T-helper 2 cell treated with Interferon-gamma antibody and Interleukin-4, amounts not matched to agents 5 μg/mL and 100 μg/mL, for 36 hours (primary cell): Measurements from ENCODE around the gene MRC2.
"Not testable (repeated sequence)": the region's sequence is repeated elsewhere in the genome, so short reads cannot be mapped to it uniquely, and the experiment has no call there.

Source experiments
- DNase-seq: peaks from one replicate; pipeline ENCODE4 v3.0.0; 2021; ENCODE audit warnings: low spot score
- H3K27ac Mint-ChIP-seq: one replicate; pipeline ENCODE4 v1.8.0; 2021; ENCODE audit warnings: mild to moderate bottlenecking, mixed read lengths
- H3K27me3 Mint-ChIP-seq: one replicate; pipeline ENCODE4 v1.8.0; 2021; ENCODE audit warnings: low read depth, mixed read lengths
- H3K36me3 Mint-ChIP-seq: one replicate; pipeline ENCODE4 v1.8.0; 2021; ENCODE audit warnings: low read depth, mixed read lengths
- H3K4me1 Mint-ChIP-seq: one replicate; pipeline ENCODE4 v1.8.0; 2021; ENCODE audit warnings: low read depth, mixed read lengths
- H3K4me3 Mint-ChIP-seq: one replicate; pipeline ENCODE4 v1.8.0; 2022; ENCODE audit warnings: mild to moderate bottlenecking, moderate library complexity, mixed read lengths
- H3K9me3 Mint-ChIP-seq: one replicate; pipeline ENCODE4 v1.8.0; 2021; ENCODE audit warnings: mixed read lengths

The MRC2 gene

DNA sequence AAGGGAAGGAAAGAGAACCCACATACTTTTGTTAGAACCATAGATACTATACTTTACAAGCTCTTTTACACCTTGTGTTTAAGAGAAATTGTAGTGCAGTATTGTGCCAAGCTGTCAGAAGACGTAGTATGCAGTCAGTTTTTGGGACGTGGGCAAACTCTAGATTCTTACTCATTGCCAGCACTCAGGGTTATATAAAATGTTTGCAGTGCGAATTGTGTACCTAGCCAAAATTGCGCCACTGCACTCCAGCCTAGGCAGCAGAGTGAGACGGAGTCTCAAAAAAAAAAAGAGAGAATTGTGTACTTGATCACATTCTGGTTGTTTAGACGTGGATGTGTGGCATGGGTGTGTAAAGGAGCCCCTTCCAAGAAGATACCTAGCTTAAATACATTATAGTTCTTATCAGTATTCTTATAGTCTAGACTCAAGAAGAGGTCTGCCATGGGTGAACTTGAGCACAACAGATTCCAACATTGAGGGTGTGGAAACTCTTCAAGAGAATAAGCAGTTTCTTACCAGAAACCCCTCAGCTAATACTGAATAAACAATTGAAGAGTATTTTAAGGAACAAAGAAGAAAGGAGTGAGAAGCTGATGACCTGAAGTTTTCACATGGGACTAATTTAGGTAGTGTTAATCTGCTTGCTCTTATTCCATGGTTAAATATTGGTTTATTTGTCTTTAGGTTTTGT lies 27.4 kb upstream of the MRC2 start:
- Mint-ChIP-seq H3K36me3 (peaks cover 56% of the 10 kb centered on the region), H3K4me1 (no peaks in the 10 kb centered on the region), H3K27ac (no peak overlapping the region), H3K9me3 (peaks cover 4% of the 10 kb centered on the region), H3K4me3 (no peak overlapping the region), H3K27me3 (no peaks in the 10 kb centered on the region)
- no peak for DNase-seq

GRCh38 chr17:62600805-62601204 lies 26.7 kb upstream of the MRC2 start:
- Mint-ChIP-seq H3K36me3 (peaks cover 51% of the 10 kb centered on the region), H3K4me3 (no peak overlapping the region), H3K27ac (no peak overlapping the region), H3K27me3 (no peaks in the 10 kb centered on the region), H3K4me1 (no peaks in the 10 kb centered on the region), H3K9me3 (peaks cover 4% of the 10 kb centered on the region)
- DNase-seq = no peak

- Mint-ChIP-seq H3K4me1 (no peaks in the 10 kb centered on the region), H3K36me3 (peaks cover 51% of the 10 kb centered on the region), H3K27ac (no peak overlapping the region), H3K9me3 (peaks cover 4% of the 10 kb centered on the region), H3K4me3 (no peak overlapping the region), H3K27me3 (no peaks in the 10 kb centered on the region)
- no peak for DNase-seq
Measured at GRCh38 chr17:62601471-62601870, 26.0 kb upstream of the MRC2 start.

- not testable (repeated sequence) for H3K4me1 Mint-ChIP-seq, H3K4me3 Mint-ChIP-seq, H3K27ac Mint-ChIP-seq, H3K9me3 Mint-ChIP-seq, H3K27me3 Mint-ChIP-seq, DNase-seq
- H3K36me3 Mint-ChIP-seq = peaks cover 51% of the 10 kb centered on the region
Measured at GRCh38 chr17:62603783-62604182, 23.7 kb upstream of the MRC2 start.

- DNase-seq = no peak
- Mint-ChIP-seq H3K27me3 (no peaks in the 10 kb centered on the region), H3K9me3 (no peaks in the 10 kb centered on the region), H3K27ac (no peak overlapping the region), H3K4me3 (no peak overlapping the region), H3K4me1 (peaks cover 5% of the 10 kb centered on the region), H3K36me3 (peaks cover 52% of the 10 kb centered on the region)
Measured at GRCh38 chr17:62605588-62605987, 21.9 kb upstream of the MRC2 start.

- no peak for DNase-seq
- H3K27ac Mint-ChIP-seq = no peak overlapping the region
- no peaks in the 10 kb centered on the region for H3K27me3 Mint-ChIP-seq
- H3K9me3 Mint-ChIP-seq = no peaks in the 10 kb centered on the region
- no peak overlapping the region for H3K4me3 Mint-ChIP-seq
- peaks cover 59% of the 10 kb centered on the region for H3K36me3 Mint-ChIP-seq
- H3K4me1 Mint-ChIP-seq = peaks cover 5% of the 10 kb centered on the region
Measured at GRCh38 chr17:62611292-62611691, 16.2 kb upstream of the MRC2 start.

GRCh38 chr17:62611728-62612127 lies 15.7 kb upstream of the MRC2 start:
- Mint-ChIP-seq H3K27me3 (no peaks in the 10 kb centered on the region), H3K4me3 (no peak overlapping the region), H3K9me3 (no peaks in the 10 kb centered on the region), H3K27ac (no peak overlapping the region), H3K4me1 (peaks cover 5% of the 10 kb centered on the region), H3K36me3 (peaks cover 55% of the 10 kb centered on the region)
- no peak for DNase-seq

GRCh38 chr17:62612289-62612688 lies 15.2 kb upstream of the MRC2 start:
- not testable (repeated sequence) for H3K4me1 Mint-ChIP-seq, DNase-seq, H3K27ac Mint-ChIP-seq, H3K9me3 Mint-ChIP-seq, H3K4me3 Mint-ChIP-seq, H3K27me3 Mint-ChIP-seq
- peaks cover 52% of the 10 kb centered on the region for H3K36me3 Mint-ChIP-seq

DNA sequence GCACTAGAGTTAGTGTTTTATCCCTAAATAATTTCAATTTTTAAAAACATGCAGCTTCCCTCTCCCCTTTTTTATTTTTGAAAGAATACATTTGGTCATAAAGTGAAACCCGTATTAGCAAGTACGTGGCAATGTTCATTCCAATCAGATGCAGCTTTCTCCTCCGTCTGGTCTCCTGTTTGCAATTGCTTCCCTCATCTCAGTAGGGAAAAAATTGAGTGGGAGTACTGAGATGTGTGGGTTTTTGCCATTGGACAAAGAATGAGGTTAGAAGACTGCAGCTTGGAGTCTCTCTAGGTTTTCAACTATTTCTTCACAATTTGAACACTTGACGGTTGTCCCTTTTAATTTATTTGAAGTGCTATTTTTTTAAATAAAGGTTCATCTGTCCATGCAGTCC lies 14.4 kb upstream of the MRC2 start:
- not testable (repeated sequence) for H3K27ac Mint-ChIP-seq, DNase-seq, H3K4me3 Mint-ChIP-seq, H3K9me3 Mint-ChIP-seq, H3K27me3 Mint-ChIP-seq, H3K4me1 Mint-ChIP-seq
- peaks cover 45% of the 10 kb centered on the region for H3K36me3 Mint-ChIP-seq

DNA sequence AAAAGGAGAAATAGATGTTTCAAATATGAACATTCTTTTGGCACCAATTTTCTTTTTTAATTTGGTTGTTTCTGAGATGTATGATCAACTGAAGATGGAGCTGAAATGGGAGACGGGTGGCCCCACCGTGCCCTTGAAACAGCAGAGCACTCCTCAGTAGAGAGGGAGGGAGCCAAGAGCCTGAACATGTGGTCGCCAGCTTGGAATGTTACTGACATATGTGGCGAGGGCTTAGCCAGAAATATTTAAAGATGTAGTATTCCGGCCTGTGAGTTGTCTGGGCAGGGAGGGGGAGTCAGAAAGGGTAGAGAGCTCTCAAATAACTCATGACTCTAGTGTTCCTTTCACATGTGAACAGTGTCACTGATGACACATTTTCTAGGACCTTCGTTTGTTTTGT lies 13.3 kb upstream of the MRC2 start:
- Mint-ChIP-seq H3K27ac (no peak overlapping the region), H3K4me1 (peaks cover 5% of the 10 kb centered on the region), H3K36me3 (peaks cover 39% of the 10 kb centered on the region), H3K9me3 (no peaks in the 10 kb centered on the region), H3K27me3 (no peaks in the 10 kb centered on the region), H3K4me3 (no peak overlapping the region)
- no peak for DNase-seq

DNA sequence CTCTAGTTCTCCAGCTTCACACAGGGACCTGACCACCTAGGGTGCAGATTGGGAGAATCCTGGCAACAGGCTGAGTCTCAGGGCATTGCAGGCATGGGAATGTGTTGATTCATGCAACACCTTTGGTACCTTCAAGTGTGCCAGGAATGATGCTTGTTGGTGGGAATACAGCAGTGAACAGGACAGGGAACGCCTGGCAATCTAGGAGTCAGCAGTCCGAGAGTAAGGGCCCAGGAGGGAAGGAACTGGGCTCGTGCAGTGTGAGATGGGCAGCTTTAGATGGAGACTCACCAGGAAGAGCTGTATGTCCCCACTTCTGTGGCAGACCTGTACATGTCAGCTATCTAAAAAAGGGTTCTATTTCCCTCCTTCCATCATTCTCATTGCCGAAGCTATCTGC lies 12.0 kb upstream of the MRC2 start:
- Mint-ChIP-seq H3K27ac (no peak overlapping the region), H3K27me3 (no peaks in the 10 kb centered on the region), H3K36me3 (peaks cover 30% of the 10 kb centered on the region), H3K9me3 (no peaks in the 10 kb centered on the region), H3K4me1 (peaks cover under 1% of the 10 kb centered on the region), H3K4me3 (no peak overlapping the region)
- DNase-seq = no peak

- Mint-ChIP-seq H3K27me3 (no peaks in the 10 kb centered on the region), H3K4me3 (no peak overlapping the region), H3K4me1 (no peaks in the 10 kb centered on the region), H3K36me3 (peaks cover 14% of the 10 kb centered on the region), H3K27ac (peak overlapping the region; percentile 52), H3K9me3 (no peaks in the 10 kb centered on the region)
- DNase-seq = no peak
Measured at GRCh38 chr17:62616993-62617893, 10.2 kb upstream of the MRC2 start.

DNA sequence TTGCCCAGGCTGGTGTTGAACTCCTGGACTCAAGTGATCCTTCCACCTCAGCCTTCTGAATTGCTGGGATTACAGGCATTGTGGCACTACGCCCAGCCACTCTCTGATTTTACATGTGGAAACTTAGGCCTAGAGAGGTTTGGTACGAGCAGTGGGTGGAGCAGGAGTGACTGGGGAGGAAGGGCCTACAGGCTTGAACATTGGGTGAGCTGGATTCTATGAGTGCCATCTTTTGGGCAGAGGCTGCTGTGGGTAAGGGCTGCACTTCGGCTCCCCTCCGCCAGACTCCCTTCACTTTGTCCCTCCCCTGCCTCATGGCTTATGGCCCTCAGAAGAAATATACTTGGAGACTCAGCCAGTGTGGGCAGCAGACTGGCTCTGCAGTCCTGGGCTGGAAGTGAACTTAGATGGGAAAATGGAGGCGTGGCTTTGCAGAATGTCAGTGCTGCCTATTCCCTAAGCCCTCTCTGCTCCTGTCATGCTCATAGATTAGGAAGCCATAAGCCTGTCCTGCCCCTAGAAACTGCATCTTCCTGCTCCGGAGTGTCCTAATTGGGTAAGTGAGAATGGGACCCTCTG lies 9.5 kb upstream of the MRC2 start:
- no peak for DNase-seq
- Mint-ChIP-seq H3K9me3 (no peaks in the 10 kb centered on the region), H3K4me1 (no peaks in the 10 kb centered on the region), H3K27ac (no peak overlapping the region), H3K27me3 (no peaks in the 10 kb centered on the region), H3K4me3 (no peak overlapping the region), H3K36me3 (peaks cover 13% of the 10 kb centered on the region)

- H3K36me3 Mint-ChIP-seq = peaks cover 10% of the 10 kb centered on the region
- H3K9me3 Mint-ChIP-seq = no peaks in the 10 kb centered on the region
- H3K4me1 Mint-ChIP-seq = no peaks in the 10 kb centered on the region
- H3K4me3 Mint-ChIP-seq = no peak overlapping the region
- H3K27ac Mint-ChIP-seq = no peak overlapping the region
- no peak for DNase-seq
- no peaks in the 10 kb centered on the region for H3K27me3 Mint-ChIP-seq
Measured at GRCh38 chr17:62618647-62619416, 8.6 kb upstream of the MRC2 start.
